NCI-H510A (cell line): Measurements from ENCODE around the gene SPTBN5.

Experiments
- DNase-seq: peaks from one replicate; lab custom pipeline; 2025; lab: John Stamatoyannopoulos, UW

SPTBN5 gene

DNA sequence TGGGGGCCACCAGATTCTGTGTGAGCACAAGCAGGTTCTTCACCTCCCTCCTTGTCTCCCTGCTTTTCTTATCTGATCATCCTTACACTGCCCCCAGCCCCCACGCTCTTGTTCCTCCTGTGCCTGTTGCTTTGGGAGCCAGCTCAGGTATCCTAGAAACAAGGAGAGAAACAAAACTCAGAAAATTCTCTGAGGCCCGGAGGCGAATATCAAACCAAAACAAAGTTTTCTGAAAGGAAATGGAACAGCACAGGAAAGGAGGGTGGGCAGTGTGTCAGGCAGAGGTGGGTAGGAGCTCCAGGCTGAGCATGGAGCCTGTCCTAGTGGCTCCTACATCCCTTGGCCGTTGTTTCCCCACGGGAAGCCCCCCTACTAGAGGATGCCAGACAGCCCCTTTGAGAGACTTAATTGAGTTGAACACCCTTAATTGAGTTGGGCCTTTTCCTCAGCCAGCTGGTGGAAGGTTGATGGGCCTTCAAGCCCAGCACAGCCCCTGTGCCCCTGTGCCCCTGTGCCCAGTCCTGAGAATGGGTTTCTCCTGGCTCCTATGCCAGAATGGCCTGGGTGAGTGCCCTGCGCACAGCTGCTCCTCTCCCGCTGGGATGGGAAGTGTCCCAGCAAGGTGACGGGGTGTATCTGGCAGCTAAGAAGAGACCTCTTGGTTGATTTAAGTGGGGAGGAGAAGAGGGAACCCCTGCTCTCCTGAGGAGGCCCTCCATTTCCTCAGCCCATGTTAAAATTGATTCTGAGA is 88.8 kb downstream of the SPTBN5 start:
- DNase-seq = no peak

GRCh38 chr15:41804361-41804760 is 89.5 kb downstream of the SPTBN5 start:
- no peak for DNase-seq

DNA sequence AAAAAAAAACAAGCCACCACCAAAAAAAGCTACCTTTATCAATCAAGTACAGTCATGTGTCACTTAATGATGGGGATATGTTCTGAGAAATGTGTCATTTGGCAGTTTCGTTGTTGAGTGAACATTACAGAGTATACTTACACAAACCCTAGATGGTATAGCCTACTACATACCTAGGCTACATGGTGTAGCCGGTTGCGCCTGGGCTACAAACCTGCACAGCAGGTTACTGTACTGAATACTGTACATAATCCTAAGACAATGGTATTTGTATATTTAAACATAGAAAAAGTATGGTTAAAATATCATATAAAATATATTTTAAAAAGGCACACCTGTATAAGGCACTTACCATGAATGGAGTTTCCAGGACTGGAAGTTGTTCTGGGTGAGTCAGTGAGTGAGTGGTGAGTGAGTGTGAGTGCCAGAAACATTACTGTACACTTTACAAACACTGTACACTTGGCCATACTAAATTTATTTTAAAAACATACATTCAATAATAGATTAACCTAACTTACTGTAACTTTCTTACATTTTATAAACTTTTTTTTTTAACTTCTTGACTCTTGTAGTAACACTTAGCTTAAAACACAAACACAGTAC is 91.9 kb downstream of the SPTBN5 start:
- no peak for DNase-seq

GRCh38 chr15:41801185-41801584 is 92.7 kb downstream of the SPTBN5 start:
- no peak for DNase-seq

- no peak for DNase-seq
Measured at GRCh38 chr15:41799488-41799805, 94.4 kb downstream of the SPTBN5 start.

DNA sequence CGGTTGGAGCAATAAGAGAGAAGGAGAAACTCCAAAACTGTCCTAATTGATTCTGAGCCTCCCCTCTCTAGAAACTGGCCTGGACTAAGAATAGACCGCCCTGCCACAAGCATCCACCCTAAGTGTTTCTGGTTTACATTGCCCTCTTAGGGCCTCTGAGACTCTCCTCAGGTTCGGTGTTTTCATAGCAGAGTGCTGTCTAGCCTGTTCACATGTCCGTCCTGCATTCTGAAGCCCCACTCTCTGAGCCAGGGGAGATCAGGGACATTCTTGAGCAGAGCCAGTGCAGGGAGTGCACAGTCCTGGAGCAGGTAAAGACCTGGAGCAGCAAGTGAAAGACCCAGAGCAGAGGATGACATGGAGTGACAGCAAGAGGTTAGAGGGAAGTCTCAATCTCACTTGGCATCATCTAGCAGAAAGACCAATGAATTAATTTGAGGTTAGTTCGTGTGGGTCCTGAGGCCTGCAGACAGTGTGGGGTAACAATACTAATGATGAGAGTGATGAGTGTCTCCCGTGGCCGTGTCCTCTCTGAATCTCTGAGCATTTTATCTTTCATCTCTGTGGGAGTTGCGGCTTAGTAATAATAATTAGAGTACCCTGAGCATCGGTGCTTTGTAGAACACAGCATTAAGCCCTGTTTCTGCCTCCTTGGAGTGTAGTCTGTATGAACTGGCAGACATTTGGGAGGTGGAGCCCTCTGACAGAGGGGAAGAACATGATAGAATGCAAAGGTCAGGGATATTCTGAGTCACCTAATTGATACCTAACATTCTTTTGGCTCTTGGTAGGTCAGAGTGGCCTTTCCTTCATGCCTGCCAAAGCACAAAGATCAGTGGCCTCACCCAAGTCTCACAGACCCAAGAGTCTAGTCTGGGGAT is 95.0 kb downstream of the SPTBN5 start:
- DNase-seq = no peak
